Stimulated activated CD4-positive, alpha-beta T cell treated with anti-CD3 and anti-CD28 coated beads, Interleukin-2, amount 100 ng/mL, for 4 hours (primary cell): ENCODE measurements around the gene CYP2D6.
"Not testable (repeated sequence)": the region's sequence is repeated elsewhere in the genome, so short reads cannot be mapped to it uniquely, and the experiment has no call there.

Experiments used
- DNase-seq: peaks from one replicate; pipeline ENCODE4 v3.0.0-alpha.2; 2020; ENCODE audit warnings: low read depth

CYP2D6 gene

GRCh38 chr22:42158456-42159132 is 28.0 kb upstream of the CYP2D6 start:
- DNase-seq, result no peak

DNA sequence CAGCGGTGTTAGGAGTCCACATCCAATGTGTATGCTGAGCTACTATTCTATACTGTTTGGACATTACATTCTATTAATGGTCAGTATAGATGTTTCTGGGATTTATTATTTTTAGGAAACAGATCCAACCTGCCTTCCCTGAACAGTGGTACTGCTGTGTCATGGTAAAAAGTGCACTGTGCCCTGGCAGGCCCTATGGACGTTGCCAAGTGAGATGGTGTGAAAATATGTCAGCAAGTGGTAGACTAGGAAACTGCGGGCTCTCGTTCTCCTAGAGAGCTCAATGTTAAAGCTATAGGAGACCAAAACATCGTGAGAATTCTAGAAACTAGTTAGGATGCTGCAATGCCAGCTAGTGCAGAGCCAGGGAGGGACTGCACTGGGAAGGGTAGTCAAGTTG is 26.0 kb upstream of the CYP2D6 start:
- DNase-seq, result no peak

DNA sequence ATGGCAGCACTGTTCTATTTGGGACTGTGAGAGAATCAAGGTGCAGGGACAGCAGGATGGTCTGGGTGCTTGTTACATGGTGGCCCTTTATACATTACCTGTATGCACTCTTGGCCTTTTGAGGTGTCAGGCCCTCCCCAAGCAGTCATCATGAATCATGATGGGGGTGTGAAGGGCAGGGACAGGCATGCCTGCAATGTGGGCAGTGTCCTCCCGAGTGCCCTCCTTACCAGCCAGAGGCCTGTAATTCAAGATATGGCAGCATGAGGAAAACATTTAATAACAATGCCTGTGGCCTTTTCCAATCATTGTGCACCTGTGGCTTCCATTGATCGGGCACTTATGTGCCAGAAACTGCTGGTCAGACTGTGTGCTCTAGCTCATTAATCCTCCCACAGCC is 25.5 kb upstream of the CYP2D6 start:
- no peak for DNase-seq

DNA sequence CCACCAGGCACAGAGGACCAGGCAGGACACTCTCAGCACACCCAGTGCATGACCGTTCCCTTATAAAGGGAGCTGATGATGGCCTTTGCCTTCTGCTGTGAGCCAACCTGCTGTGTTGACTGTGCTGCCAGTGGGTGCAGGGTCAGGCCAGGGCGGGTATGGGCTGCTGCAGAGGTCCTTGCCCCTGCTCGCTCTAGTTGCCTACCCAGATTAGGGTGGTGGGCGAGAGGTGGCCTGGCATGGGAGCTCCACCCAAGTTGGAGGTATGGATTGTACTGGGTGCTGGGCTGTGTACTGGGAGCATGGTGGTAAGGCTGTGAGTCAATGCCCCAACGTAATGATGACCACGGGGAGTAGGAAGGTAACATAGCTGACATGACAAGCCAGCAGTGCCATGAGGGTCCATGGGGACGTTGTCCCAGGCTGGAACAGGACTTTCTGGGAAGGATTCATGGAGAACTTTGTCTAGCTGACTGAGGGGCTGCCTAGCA is 24.5 kb upstream of the CYP2D6 start:
- no peak for DNase-seq

GRCh38 chr22:42154293-42155052 is 23.9 kb upstream of the CYP2D6 start:
- DNase-seq, result no peak

GRCh38 chr22:42152661-42153270 is 22.2 kb upstream of the CYP2D6 start:
- no peak for DNase-seq

GRCh38 chr22:42151924-42152635 is 21.5 kb upstream of the CYP2D6 start:
- no peak for DNase-seq

GRCh38 chr22:42150727-42151590 is 20.3 kb upstream of the CYP2D6 start:
- no peak for DNase-seq

- not testable (repeated sequence) for DNase-seq
Observed at GRCh38 chr22:42149798-42150197, 19.2 kb upstream of the CYP2D6 start.

GRCh38 chr22:42145175-42145574 is 14.6 kb upstream of the CYP2D6 start:
- DNase-seq, result no peak

GRCh38 chr22:42143859-42144822 is 13.5 kb upstream of the CYP2D6 start:
- not testable (repeated sequence) for DNase-seq

GRCh38 chr22:42142771-42143461 is 12.3 kb upstream of the CYP2D6 start:
- no peak for DNase-seq

- DNase-seq, result not testable (repeated sequence)
Observed at GRCh38 chr22:42141307-42142057, 10.9 kb upstream of the CYP2D6 start.

- not testable (repeated sequence) for DNase-seq
Observed at GRCh38 chr22:42140153-42140552, 9.5 kb upstream of the CYP2D6 start.

DNA sequence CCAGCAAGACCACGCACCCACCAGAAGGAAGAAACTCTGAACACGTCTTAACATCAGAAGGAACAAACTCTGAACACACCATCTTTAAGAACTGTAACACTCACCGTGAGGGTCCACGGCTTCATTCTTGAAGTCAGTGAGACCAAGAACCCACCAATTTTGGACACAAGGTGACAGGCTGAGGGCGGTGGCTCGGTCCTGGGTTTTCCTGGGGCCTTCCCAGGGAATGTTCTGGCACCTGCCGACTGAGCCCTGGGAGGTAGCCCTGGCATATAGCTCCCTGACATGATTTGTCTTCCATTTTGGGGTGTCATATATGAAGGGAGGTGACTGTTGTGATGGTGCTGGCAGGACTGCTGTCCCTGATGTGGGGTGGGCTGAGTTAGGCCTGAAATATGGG is 8.9 kb upstream of the CYP2D6 start:
- not testable (repeated sequence) for DNase-seq

- no peak for DNase-seq
Observed at GRCh38 chr22:42138972-42139371, 8.4 kb upstream of the CYP2D6 start.

DNA sequence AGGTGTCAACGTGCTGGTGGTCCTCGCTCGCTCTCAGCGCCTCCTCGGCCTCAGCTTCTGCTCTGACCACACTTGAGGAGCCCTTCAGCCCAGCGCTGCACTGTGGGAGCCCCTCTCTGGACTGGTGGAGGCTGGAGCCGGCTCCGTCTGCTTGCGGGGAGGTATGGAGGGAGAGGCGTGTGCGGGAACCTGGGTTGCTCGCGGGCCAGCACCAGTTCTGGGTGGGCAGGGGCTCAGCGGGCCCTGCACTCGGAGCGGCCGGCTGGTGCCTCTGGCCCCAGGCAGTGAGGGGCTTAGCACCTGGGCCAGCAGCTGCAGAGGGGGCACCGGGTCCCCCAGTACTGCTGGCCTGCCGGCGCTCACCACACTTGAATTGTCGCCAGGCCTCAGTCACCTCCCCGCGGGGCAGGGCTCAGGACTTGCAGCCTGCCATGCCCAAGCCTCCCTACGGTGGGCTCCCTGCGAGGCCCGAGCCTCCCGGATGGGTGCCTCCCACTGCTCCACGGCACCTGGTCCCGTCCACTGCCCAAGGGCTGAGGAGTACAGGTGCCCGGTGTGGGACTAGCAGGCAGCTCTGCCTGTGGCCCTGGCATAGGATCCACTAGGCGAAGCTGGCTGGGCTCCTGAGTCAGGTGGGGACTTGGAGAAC is 7.6 kb upstream of the CYP2D6 start:
- no peak for DNase-seq

DNA sequence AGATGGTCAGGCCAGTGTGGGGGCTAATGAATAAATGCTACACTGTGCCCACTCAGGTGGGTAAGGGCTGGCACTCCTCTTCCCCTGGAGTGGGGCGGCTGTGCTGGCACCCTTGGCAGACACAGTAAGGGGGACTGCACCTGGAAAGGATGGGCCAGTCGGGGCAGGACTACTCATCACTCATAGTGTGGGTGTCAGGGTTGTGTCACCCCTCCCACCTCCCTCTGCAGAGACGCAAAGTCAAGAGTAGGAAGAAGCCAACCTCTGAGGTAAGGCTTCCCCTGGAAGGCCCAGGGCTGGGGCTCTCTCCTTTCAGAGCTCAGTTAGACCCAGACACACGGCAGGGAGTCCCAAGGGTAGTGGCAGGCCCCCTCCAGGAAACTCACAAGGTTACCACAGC is 5.1 kb upstream of the CYP2D6 start:
- DNase-seq, result not testable (repeated sequence)
